GM10266 (cell line): ENCODE measurements around the gene SPOCK3.
"Not testable (repeated sequence)": the region's sequence is repeated elsewhere in the genome, so short reads cannot be mapped to it uniquely, and the experiment has no call there.

Experiments used
- DNase-seq: peaks from one replicate; pipeline ENCODE4 v3.0.0; 2012; ENCODE audit errors: extremely low spot score
- CTCF ChIP-seq: IDR thresholded peaks from 2 replicates; pipeline ENCODE4 v1.5.1; 2012; ENCODE audit warnings: mild to moderate bottlenecking, low read depth; ENCODE audit not compliant: control insufficient read depth, insufficient read depth; ENCODE audit errors: missing control alignments

The SPOCK3 gene

GRCh38 chr4:166895771-166896170 is 338.5 kb downstream of the SPOCK3 start:
- DNase-seq, result no peak
- TF ChIP-seq CTCF, result no peak

- TF ChIP-seq CTCF, result no peak
- DNase-seq, result no peak
Observed at GRCh38 chr4:166887457-166887856, 346.8 kb downstream of the SPOCK3 start.

GRCh38 chr4:166886718-166887117 is 347.6 kb downstream of the SPOCK3 start:
- TF ChIP-seq CTCF, result no peak
- no peak for DNase-seq

GRCh38 chr4:166882221-166882620 is 352.1 kb downstream of the SPOCK3 start:
- TF ChIP-seq CTCF, result no peak
- no peak for DNase-seq

GRCh38 chr4:166875821-166876220 is 358.5 kb downstream of the SPOCK3 start:
- TF ChIP-seq CTCF, result no peak
- DNase-seq, result no peak

- DNase-seq, result no peak
- no peak for TF ChIP-seq CTCF
Observed at GRCh38 chr4:166862032-166862431, 372.3 kb downstream of the SPOCK3 start.

- DNase-seq, result not testable (repeated sequence)
Observed at GRCh38 chr4:166850398-166850797, 383.9 kb downstream of the SPOCK3 start.

- peak; percentile 25 for DNase-seq
- TF ChIP-seq CTCF, result no peak
Observed at GRCh38 chr4:166846939-166847338, 387.4 kb downstream of the SPOCK3 start.
